ENCODE measurements around the gene MED15.

DNA sequence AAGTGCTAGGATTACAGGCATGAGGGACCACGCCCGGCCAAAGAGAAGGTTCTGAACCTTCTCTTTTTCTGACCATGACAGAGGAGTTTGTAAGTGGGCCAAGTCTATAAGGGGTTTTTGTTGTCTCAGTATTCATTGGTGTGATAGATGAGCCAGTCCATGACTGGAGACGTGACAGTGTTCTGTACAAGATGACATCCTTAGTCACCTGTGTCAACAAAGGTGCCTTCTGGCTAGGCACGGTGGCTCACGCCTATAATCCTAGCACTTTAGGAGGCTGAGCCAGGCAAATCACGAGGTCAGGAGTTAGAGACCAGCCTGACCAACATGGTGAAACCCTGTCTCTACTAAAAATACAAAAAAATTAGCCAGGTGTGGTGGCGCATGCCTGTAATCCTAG, 7.6 kb upstream of the MED15 start:
- no peak for TF ChIP-seq FOS (IDR thresholded peaks at IDR 0.05; ENCODE audit: borderline replicate concordance, extremely low read depth, insufficient read length)
- TF ChIP-seq MXI1 (IDR thresholded peaks at IDR 0.05; ENCODE audit: low read depth, low read length) = no peak
- TF ChIP-seq ZBTB11 (CRISPR knock-in tag; IDR thresholded peaks at IDR 0.05) = no peak
- TF ChIP-seq ZNF274 (IDR thresholded peaks at IDR 0.05; ENCODE audit: insufficient read depth, insufficient read length) = no peak
- TF ChIP-seq CTCF (IDR thresholded peaks at IDR 0.05 in 2 of 3, conservative IDR thresholded peaks at IDR 0.05 in 1 of 3; ENCODE audit: control insufficient read depth in 2 of 3, extremely low read depth in 1 of 3, insufficient read depth in 1 of 3, low read depth in 3 of 3, low read length in 3 of 3) = no peak
- TF ChIP-seq KLF5 (IDR thresholded peaks at IDR 0.05; ENCODE audit: partially characterized antibody) = no peak
- TF ChIP-seq RBBP5 (conservative IDR thresholded peaks at IDR 0.05) = no peak
- no peak for TF ChIP-seq ESRRA (IDR thresholded peaks at IDR 0.05; ENCODE audit: low read length)
- TF ChIP-seq FOXM1 (IDR thresholded peaks at IDR 0.05; ENCODE audit: low read depth, low read length) = no peak
- no peak for TF ChIP-seq CHD2 (IDR thresholded peaks at IDR 0.05; ENCODE audit: borderline replicate concordance, low read depth, low read length)
- no peak for TF ChIP-seq REST (IDR thresholded peaks at IDR 0.05; ENCODE audit: low read depth, low read length)
- TF ChIP-seq TAF1 (IDR thresholded peaks at IDR 0.05; ENCODE audit: borderline replicate concordance, low read depth, low read length) = no peak
- no peak for TF ChIP-seq POLR2A (IDR thresholded peaks at IDR 0.05; ENCODE audit: low read depth, low read length)

Measured in GM12878 (cell line).